ENCODE results near the gene SNRK.
A peak's percentile ranks its signal among the peaks of the same experiment; 100 is the strongest.

Gene SNRK

DNA sequence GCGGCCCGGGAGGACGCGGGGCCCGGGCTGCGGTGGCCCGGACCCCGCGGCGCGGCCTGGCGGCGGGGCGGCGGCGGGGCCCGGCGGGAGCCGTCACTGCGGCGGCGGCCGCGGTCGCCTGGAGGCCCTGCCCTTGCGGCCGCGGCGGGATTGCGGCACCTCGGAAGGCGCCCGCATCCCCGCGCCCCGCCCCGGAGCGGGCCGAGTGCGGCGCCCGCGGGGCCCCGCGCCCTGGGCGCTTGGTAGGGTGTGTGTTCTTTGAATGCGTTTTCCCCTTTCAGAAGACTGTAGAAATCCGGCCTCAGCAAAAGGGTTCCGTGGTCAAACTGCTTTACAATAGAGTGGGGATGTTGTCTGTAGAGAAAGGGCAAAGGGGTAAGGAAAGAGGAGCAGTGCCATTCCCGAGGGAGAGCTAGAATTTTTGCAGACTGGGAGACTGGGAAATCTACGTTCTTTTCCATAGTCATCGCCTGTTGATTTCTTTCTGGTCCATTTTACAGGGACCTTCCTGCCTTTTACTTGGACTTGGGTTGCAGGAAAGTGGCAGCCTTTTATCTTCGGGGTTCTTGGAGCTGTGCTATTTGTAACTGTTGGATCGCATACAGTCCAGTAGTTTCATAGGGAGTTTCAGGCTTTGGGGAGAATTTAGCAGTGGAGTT lies 630 bp downstream of the SNRK start:
- TF ChIP-seq TAF1 (IDR thresholded peaks at IDR 0.05; ENCODE audit: low read depth, low read length) (no peak), POU2F2 (IDR thresholded peaks at IDR 0.05; ENCODE audit: low read depth, low read length) (no peak), POLR2AphosphoS5 (IDR thresholded peaks at IDR 0.05; ENCODE audit: low read depth, low read length) (no peak), SPI1 (IDR thresholded peaks at IDR 0.05; ENCODE audit: low read depth, low read length) (no peak), PAX5 (IDR thresholded peaks at IDR 0.05; ENCODE audit: insufficient read depth, low read length, severe bottlenecking) (no peak), POLR2A (IDR thresholded peaks at IDR 0.05; ENCODE audit: low read depth, low read length) (no peak)
- DNase-seq (ENCODE audit: insufficient read length, low spot score) (no peak), FAIRE-seq (no peak)

DNA sequence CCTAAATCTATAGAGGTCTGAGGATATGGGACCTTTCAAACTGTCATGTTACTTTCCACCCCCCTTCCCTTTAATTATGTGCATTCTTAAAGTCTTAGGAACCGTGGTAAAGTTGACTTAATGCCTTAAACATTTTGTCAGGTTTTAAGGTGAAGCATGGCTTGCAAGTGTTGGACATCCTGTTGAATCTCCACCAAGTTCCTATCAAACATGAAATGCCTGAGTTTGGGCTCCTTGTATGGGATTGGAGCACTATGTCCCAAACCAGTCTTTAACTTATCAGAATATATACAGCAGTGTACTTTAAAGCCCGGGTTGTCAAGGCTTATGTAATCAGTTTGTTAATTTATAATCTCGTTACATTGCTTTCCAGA lies 1.1 kb downstream of the SNRK start:
- DNase-seq (ENCODE audit: insufficient read length, low spot score) (no peak), FAIRE-seq (no peak)
- no peak for TF ChIP-seq POLR2AphosphoS5 (IDR thresholded peaks at IDR 0.05; ENCODE audit: low read depth, low read length)
- TF ChIP-seq POU2F2 (IDR thresholded peaks at IDR 0.05; ENCODE audit: low read depth, low read length): no peak
- TF ChIP-seq SPI1 (IDR thresholded peaks at IDR 0.05; ENCODE audit: low read depth, low read length): no peak
- TF ChIP-seq TAF1 (IDR thresholded peaks at IDR 0.05; ENCODE audit: low read depth, low read length): no peak
- TF ChIP-seq POLR2A (IDR thresholded peaks at IDR 0.05; ENCODE audit: low read depth, low read length): no peak
- TF ChIP-seq PAX5 (IDR thresholded peaks at IDR 0.05; ENCODE audit: insufficient read depth, low read length, severe bottlenecking): no peak

DNA sequence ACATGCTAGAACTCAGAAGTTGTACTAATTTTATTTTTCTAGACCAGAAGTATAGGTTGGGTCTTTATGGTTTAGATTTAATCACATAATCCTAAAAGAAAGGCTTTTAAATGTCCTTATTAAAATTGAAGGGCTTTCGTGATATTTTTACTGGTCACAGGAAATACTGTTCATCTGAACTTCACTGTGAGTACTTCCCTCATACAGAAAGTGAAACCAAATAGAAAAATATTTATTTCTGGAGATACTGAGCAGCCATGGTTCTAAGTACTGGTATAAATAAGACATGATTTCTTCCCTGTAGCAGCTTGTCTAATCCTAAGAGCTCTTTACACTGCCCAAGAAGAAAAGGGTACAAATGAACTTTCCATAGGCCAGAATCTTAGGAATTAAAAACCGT lies 2.0 kb downstream of the SNRK start:
- FAIRE-seq (peak; percentile 28), DNase-seq (ENCODE audit: insufficient read length, low spot score) (no peak)
- TF ChIP-seq PAX5 (IDR thresholded peaks at IDR 0.05; ENCODE audit: insufficient read depth, low read length, severe bottlenecking): no peak
- TF ChIP-seq SPI1 (IDR thresholded peaks at IDR 0.05; ENCODE audit: low read depth, low read length): no peak
- TF ChIP-seq POLR2A (IDR thresholded peaks at IDR 0.05; ENCODE audit: low read depth, low read length): no peak
- TF ChIP-seq POLR2AphosphoS5 (IDR thresholded peaks at IDR 0.05; ENCODE audit: low read depth, low read length): no peak
- TF ChIP-seq TAF1 (IDR thresholded peaks at IDR 0.05; ENCODE audit: low read depth, low read length): no peak
- TF ChIP-seq POU2F2 (IDR thresholded peaks at IDR 0.05; ENCODE audit: low read depth, low read length): no peak

DNA sequence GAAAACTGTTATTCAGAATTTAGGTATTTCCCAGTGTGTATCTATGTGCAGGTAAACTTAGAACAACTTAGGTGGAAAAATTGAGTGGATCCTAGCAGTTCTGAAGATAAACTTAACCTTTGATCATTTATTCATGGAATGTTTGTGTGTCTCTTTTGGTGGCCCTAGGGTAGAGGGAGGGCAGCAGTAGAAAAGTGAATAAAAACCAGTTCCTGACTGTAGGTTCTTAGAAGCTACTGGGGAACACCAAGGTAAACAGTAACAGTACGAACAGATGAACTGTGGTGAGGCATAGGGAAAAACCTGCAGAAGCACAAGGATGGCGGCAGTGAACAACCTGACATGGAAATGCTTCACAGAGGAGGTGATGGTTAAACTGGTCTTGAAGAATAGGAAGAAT lies 2.5 kb downstream of the SNRK start:
- TF ChIP-seq PAX5 (IDR thresholded peaks at IDR 0.05; ENCODE audit: insufficient read depth, low read length, severe bottlenecking): no peak
- TF ChIP-seq POU2F2 (IDR thresholded peaks at IDR 0.05; ENCODE audit: low read depth, low read length): no peak
- no peak for DNase-seq (ENCODE audit: insufficient read length, low spot score)
- FAIRE-seq: peak; percentile 41

DNA sequence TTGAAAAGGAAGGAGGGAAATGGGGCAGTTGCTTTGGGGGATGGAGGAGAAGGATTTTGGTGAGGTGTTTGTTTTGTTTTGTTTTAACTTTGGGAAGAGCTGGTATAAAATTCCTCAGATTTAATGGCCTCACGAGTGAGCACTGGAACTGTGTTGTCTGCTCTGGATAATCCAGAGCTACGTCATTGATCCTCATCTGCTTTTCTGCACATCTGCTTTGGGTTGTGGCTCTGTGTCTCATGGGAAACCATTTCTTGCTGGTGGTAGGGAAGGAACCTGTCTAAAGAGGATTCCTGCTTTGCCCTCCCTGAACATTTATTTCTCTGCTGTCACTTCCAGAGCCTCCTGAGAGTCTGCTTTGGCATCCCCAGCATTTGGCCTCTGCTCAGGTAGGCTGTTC lies 3.1 kb downstream of the SNRK start:
- FAIRE-seq: no peak
- no peak for DNase-seq (ENCODE audit: insufficient read length, low spot score)
- TF ChIP-seq POLR2AphosphoS5 (IDR thresholded peaks at IDR 0.05; ENCODE audit: low read depth, low read length) (no peak), PAX5 (IDR thresholded peaks at IDR 0.05; ENCODE audit: insufficient read depth, low read length, severe bottlenecking) (no peak), POU2F2 (IDR thresholded peaks at IDR 0.05; ENCODE audit: low read depth, low read length) (no peak), POLR2A (IDR thresholded peaks at IDR 0.05; ENCODE audit: low read depth, low read length) (no peak), SPI1 (IDR thresholded peaks at IDR 0.05; ENCODE audit: low read depth, low read length) (no peak)

DNA sequence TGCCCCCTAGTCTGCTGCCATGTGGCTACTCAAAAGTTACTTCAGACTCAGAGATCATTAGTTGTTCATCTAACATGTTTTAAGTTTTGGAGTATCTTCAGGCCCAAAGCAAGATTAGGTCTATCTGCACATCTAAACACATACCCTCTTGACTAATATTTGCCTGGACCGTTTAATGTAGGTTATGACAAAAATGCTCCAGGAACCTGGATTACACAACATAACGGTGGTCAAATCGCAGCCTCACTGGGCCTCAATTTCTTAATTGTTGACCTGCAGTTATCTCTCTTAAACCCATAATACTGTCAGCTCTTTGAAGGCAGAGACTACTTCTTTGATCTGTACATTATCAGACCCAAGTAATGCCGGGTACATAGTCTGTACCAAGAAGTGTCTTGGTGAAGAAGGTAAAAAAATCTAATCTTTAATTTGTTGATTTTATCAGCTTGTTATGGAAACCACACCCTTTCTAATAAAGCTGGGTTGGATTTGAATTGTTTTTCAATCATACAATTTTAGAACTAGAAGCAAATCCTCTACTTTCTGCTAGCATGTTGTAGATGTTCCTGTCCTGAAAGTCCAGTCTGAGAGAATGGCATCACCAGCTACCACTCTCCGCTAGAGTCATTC lies 3.6 kb downstream of the SNRK start:
- DNase-seq (ENCODE audit: insufficient read length, low spot score) (no peak), FAIRE-seq (no peak)
- TF ChIP-seq POU2F2 (IDR thresholded peaks at IDR 0.05; ENCODE audit: low read depth, low read length): no peak
- no peak for TF ChIP-seq PAX5 (IDR thresholded peaks at IDR 0.05; ENCODE audit: insufficient read depth, low read length, severe bottlenecking)
- no peak for TF ChIP-seq SPI1 (IDR thresholded peaks at IDR 0.05; ENCODE audit: low read depth, low read length)
- no peak for TF ChIP-seq POLR2A (IDR thresholded peaks at IDR 0.05; ENCODE audit: low read depth, low read length)
- no peak for TF ChIP-seq TAF1 (IDR thresholded peaks at IDR 0.05; ENCODE audit: low read depth, low read length)
- no peak for TF ChIP-seq POLR2AphosphoS5 (IDR thresholded peaks at IDR 0.05; ENCODE audit: low read depth, low read length)

DNA sequence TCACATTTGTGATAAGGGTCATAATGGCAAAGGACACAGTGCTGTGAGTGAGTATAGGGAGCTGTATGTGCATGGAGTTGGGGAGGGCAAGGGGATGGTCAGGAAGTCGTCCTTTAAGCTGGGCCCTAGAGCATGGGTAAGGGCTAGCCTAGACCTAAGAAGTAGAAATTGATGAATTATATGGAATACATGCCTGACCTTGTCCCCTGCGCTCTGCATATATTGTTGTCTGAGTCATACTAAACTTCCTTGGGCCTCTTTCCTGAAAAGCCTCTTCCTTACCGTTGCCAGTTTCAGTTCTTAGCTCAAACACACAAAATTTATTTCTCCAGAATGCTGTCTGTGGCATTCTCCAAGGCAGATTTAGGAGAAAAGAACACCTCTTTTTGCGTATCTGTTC lies 4.6 kb downstream of the SNRK start:
- DNase-seq (ENCODE audit: insufficient read length, low spot score) (no peak), FAIRE-seq (no peak)
- TF ChIP-seq TAF1 (IDR thresholded peaks at IDR 0.05; ENCODE audit: low read depth, low read length) (no peak), PAX5 (IDR thresholded peaks at IDR 0.05; ENCODE audit: insufficient read depth, low read length, severe bottlenecking) (no peak), SPI1 (IDR thresholded peaks at IDR 0.05; ENCODE audit: low read depth, low read length) (no peak), POLR2A (IDR thresholded peaks at IDR 0.05; ENCODE audit: low read depth, low read length) (no peak), POU2F2 (IDR thresholded peaks at IDR 0.05; ENCODE audit: low read depth, low read length) (no peak), POLR2AphosphoS5 (IDR thresholded peaks at IDR 0.05; ENCODE audit: low read depth, low read length) (no peak)

DNA sequence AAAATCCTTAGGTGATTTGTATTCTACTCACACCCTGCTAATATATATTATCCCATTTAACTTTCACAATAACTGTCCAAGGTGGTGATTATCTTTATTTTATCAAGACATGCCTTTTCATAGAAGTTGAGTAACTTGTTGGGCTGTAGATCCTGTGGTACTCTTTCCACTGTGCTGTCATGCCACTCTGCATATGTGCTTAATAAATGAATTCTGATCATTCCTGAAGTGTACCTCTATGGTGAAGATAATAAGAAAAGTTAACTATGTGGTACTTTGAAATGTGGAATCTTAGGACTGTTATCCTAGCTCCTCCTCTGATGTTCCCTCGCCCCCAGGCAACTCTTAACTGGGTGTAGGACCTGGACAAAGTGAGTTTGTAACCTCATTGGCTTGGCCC lies 5.2 kb downstream of the SNRK start:
- no peak for FAIRE-seq
- TF ChIP-seq POLR2AphosphoS5 (IDR thresholded peaks at IDR 0.05; ENCODE audit: low read depth, low read length) (no peak), TAF1 (IDR thresholded peaks at IDR 0.05; ENCODE audit: low read depth, low read length) (no peak), PAX5 (IDR thresholded peaks at IDR 0.05; ENCODE audit: insufficient read depth, low read length, severe bottlenecking) (no peak), SPI1 (IDR thresholded peaks at IDR 0.05; ENCODE audit: low read depth, low read length) (no peak), POLR2A (IDR thresholded peaks at IDR 0.05; ENCODE audit: low read depth, low read length) (no peak), POU2F2 (IDR thresholded peaks at IDR 0.05; ENCODE audit: low read depth, low read length) (no peak)
- no peak for DNase-seq (ENCODE audit: insufficient read length, low spot score)

DNA sequence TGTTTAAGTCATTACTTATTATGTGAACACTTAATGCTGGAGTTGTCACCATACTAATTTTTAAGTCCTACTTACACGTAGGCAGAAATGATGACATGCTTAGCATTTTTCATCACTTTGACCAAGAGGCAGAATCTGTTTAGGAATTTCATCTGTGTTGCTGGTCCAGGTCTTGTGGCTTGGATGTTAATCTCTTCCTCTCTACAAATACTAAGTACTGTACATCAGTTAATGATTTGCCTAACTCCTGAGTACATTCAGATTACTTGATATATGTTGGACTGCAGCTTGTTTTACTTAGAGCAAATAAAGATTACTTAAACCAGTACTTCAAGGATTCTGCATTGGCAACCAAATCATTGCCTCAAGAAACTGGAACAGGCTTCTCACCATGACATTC lies 8.6 kb downstream of the SNRK start:
- peak; percentile 40 for FAIRE-seq
- no peak for TF ChIP-seq TAF1 (IDR thresholded peaks at IDR 0.05; ENCODE audit: low read depth, low read length)
- no peak for TF ChIP-seq POLR2A (IDR thresholded peaks at IDR 0.05; ENCODE audit: low read depth, low read length)
- TF ChIP-seq PAX5 (IDR thresholded peaks at IDR 0.05; ENCODE audit: insufficient read depth, low read length, severe bottlenecking): no peak
- no peak for TF ChIP-seq SPI1 (IDR thresholded peaks at IDR 0.05; ENCODE audit: low read depth, low read length)
- no peak for DNase-seq (ENCODE audit: insufficient read length, low spot score)

DNA sequence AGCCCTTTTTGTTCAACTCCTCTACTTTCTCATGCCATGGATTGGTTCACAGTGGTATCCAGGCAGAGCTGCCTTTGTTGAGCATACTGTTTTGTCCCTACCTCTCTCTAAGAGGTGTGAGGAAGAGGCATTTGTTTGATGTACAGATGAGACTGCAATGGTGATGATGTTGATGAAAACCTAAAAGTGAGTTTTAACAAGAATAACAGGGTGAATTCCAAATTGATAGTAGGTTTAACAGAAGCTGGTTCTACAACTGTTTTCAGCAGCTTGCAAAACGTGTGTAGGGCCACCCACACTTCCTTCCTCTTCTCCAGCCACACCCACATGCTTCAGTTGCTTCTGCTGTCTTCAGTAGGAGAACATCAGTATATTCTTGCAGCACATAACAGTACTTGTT lies 10.2 kb downstream of the SNRK start:
- FAIRE-seq (peak; percentile 97), DNase-seq (ENCODE audit: insufficient read length, low spot score) (no peak)
- TF ChIP-seq SPI1 (IDR thresholded peaks at IDR 0.05; ENCODE audit: low read depth, low read length) (peak; percentile 76), PAX5 (IDR thresholded peaks at IDR 0.05; ENCODE audit: insufficient read depth, low read length, severe bottlenecking) (no peak)
